Stimulated activated CD8-positive, alpha-beta memory T cell treated with anti-CD3 and anti-CD28 coated beads, Interleukin-4, amount 100 ng/mL, for 1 hour (primary cell): ENCODE measurements around the gene RRH.

Experiments used
- DNase-seq, 2 donors: peaks; one replicate each; pipeline ENCODE4 v3.0.0-alpha.2; 2020; ENCODE audit warnings: low read depth in 2 of 2, low spot score in 1 of 2

The RRH gene

GRCh38 chr4:109886303-109886702 lies 58.5 kb downstream of the RRH start:
- no peak for DNase-seq

- DNase-seq, result no peak
Observed at GRCh38 chr4:109887071-109887470, 59.3 kb downstream of the RRH start.

- DNase-seq, result no peak
Observed at GRCh38 chr4:109890076-109890475, 62.3 kb downstream of the RRH start.
